ENCODE data around the gene ARG1.

The ARG1 gene

GRCh38 chr6:131587909-131588308, 14.9 kb downstream of the ARG1 start:
- DNase-seq = no peak

- DNase-seq = no peak
These were observed 15.6 kb downstream of the ARG1 start for GRCh38 chr6:131588643-131589042.

- no peak for DNase-seq
These were observed 19.9 kb downstream of the ARG1 start for GRCh38 chr6:131592935-131593334.

GRCh38 chr6:131594074-131594473, 21.0 kb downstream of the ARG1 start:
- DNase-seq = no peak

- DNase-seq = no peak
These were observed 24.4 kb downstream of the ARG1 start for GRCh38 chr6:131597446-131597845.

- DNase-seq = no peak
These were observed 27.7 kb downstream of the ARG1 start for GRCh38 chr6:131600716-131601115.

GRCh38 chr6:131602781-131603312, 29.8 kb downstream of the ARG1 start:
- DNase-seq = no peak

GRCh38 chr6:131613296-131613925, 40.4 kb downstream of the ARG1 start:
- no peak for DNase-seq

- no peak for DNase-seq
These were observed 42.2 kb downstream of the ARG1 start for GRCh38 chr6:131615275-131615674.

GRCh38 chr6:131627724-131628682, 55.0 kb downstream of the ARG1 start, which contains the start of gene MED23:
TSS of gene MED23 (minus strand) at chr6:131628242. CDS start at chr6:131628049, 193 bp downstream.
- peak; percentile 90 to 96 for DNase-seq

- DNase-seq = no peak
These were observed 55.7 kb downstream of the ARG1 start for GRCh38 chr6:131628726-131629125.

- no peak for DNase-seq
These were observed 56.6 kb downstream of the ARG1 start for GRCh38 chr6:131629651-131630050.

GRCh38 chr6:131631625-131632289, 58.7 kb downstream of the ARG1 start:
- no peak for DNase-seq

All from stimulated activated CD4-positive, alpha-beta T cell treated with anti-CD3 and anti-CD28 coated beads, Interleukin-4, amount 100 ng/mL, for 4 hours (primary cell).